Stimulated activated CD4-positive, alpha-beta T cell treated with anti-CD3 and anti-CD28 coated beads, Interleukin-1b, Interleukin-23, amount 100 ng/mL, for 48 hours (primary cell): ENCODE data around the gene CBX3.
"Not testable (repeated sequence)": the region's sequence is repeated elsewhere in the genome, so short reads cannot be mapped to it uniquely, and the experiment has no call there.

ENCODE experiments used
- DNase-seq: peaks from one replicate; pipeline ENCODE4 v3.0.0-alpha.2; 2020

Gene CBX3

DNA sequence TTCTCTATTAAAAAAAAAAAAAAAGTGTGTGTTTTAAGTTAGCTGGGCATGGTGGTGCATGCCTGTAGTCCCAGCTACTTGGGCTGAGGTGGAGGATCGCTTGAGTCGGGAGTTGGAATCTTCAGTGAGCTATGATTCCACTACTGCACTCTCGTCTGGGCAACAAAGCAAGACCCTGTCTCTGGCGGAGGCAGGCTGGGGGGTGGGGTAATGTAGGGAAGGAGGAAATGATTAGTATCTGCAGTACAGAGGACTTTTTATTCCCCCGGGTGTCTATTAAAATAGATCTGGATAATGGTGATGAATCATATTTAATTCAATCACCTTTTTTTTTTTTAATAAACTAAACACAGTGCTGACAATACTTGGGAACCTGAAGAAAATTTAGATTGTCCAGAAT is 6.5 kb downstream of the CBX3 start:
- no peak for DNase-seq

DNA sequence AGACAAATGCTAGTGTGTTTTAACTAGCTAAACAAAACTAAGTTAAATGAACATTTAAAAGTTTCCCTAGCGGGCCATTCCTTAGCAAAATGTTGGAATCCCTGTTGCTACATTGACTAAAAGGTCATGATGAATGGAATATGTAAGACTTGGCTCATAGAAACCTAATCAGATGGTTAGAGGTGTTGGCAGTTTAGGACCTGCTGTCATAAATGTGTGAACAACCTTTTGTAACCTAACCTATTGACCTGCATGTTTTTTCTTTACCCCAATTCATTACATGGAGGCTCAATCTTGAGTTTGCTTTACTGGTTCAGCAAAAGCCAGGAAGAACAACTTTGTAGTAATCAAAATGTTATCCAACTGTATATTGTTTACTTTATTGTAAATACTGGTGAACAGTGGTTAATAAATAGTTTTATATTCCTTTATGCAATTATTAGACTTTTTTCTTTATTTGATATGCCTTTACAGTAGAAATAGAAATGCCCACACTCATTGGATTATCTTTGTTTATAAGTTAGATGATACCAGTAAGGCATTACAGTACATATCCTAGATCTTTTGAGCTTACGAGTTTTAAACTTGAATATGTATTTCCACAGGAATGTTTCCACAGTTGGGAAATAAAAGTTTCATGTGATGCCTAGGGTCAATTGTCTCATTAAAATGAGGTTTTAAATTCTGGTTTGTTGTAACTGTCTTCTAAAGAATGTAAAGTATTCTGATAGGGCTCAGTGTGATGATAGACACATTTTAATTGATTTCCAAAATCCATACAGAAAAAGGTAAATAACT is 11.6 kb downstream of the CBX3 start:
- no peak for DNase-seq

DNA sequence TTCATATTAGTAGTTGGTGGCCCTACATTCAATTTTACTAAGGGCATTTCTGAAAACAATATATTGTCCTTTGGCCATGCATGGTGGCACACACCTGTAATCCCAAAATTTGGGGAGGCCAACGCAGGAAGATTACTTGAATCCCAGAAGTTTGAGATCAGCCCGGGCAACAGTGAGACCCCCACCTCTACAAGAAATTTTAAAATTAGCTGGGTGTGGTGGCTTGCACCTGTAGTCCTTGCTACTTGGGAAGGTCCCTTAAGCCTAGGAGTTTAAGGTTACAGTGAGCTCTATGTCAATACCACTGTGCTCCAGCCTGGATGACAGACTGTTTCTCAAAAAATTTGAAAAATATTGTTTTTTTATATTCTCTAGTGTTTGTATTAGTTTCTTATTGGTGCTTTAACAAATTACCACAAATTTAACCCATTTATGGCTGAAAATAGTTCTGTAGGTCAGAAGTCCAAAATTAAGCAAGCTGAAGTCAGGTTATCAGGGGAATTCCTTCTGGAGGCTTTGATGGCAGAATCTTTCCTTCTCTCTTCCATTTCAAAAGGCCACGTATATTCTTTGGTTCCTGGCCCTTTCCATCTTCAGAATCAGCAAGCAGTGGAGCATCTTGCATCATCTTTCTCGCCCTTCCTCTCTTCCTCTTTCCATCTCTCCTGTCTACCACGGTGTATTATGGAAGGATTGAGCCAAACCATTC is 12.4 kb downstream of the CBX3 start:
- no peak for DNase-seq

DNA sequence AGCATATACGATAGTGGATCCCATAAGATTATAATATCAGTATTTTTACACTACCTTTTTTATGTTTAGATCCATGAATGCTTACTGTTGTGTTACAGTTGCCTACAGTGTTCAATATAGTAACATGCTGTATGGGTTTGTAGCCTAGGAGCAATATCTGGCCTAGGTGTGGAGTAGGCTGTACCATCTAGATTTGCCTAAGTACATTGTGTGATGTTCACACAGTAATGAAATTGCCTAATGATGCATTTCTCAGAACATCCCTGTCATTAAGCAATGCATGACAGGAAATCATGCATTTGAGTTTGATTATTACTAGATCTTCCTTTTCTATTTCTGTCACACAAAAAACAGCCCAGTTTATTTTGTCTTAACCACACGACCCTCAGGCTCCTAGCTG is 14.5 kb downstream of the CBX3 start:
- DNase-seq: no peak

DNA sequence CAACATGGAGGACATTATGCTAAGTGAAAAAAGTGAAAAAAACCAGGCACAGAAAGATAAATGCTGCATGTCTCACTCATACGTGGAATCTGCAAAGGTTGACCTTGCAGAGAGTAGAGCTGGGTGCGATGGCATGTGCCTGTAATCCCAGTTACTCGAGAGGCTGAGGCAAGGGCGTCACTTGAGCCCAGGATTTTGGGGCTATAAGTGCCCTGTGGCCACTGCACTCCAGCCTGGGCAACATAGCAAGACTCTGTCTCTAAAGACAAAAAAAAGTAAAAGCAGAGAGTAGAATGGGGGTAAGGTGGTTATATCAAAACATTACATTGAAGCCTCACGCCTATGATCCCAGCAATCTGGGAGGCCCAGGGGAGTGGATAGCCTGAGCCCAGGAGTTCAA is 22.8 kb downstream of the CBX3 start:
- DNase-seq: no peak

DNA sequence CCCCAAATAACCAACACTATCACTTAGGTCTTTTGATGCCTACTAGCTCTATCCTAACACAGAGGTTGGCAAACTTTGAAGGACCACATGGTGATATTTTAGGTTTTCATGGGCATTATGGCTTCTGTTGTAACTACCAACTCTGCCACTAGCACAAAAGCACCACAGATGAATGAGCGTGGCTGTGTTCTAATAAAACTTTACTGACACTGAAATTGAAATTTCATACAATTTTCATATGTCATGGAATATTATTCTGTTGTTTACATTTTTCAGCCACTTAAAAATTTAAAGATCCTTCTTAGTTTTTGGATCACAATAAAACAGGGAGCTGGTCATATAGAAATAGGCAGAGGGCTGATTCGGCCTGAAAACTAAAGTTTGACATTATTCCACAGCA is 26.4 kb downstream of the CBX3 start:
- DNase-seq: no peak

DNA sequence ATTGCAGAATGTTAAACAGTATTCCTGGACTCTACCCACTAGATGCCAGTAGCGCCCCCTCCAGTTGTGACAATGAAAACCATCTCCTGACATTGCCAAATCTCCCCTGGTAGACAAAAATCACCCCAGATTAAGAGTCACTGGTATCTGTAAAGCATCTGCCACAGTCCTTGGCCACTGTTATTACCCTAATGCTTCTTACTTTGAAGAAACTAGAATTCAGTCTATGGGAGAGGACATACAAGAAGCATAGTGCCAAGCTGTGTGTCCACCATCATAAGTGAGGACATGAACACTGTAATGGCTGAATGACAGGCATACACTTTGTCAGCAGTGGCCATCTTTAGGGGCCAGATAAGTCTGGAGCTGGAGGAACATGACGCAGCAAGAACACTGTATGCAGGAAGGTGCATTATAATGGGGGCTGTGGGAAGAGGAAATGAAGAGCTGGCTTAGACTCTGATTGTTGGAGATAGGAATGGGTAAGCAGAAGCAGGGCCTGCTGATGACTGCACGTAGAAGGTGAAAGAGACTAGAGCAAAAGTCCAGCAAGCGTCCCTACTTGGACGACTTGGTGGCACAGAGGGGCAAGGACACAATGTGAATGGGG is 32.5 kb downstream of the CBX3 start:
- no peak for DNase-seq

DNA sequence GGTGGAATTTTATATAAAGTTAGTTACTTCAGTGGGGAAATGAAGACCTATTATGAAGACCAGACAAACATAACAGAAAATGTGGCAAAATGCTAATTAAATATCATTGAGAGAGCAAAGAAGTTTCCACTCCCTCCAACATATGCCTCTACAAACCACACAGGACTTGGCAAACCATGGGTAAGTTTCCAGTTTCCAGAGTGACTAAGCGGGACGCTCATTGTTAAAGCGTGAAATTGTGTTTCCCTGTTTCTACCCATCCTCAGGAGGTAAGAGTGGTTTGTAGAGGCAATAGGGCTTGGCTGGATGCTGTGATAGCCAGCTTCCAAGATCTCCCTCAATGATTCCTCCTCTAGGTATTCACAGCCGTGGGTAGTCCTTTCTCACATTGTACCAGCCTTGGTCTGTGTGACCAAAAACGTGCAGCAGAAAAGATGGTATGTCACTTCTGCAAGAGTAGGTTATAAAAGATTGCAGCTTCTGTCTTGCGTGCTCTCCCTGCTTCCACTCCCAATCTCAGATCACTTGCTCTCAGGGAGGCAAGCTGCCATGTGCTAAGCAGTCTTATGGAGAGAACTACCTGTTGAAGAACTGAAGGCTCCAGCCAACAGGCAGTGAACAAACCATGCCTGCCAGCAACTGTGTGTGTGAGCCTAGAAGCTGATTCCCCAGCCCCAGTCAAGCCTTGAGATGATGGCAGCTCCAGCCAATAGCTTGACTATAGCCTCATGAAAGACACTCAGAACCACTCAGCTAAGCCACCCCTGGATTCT is 35.7 kb downstream of the CBX3 start:
- DNase-seq: no peak

DNA sequence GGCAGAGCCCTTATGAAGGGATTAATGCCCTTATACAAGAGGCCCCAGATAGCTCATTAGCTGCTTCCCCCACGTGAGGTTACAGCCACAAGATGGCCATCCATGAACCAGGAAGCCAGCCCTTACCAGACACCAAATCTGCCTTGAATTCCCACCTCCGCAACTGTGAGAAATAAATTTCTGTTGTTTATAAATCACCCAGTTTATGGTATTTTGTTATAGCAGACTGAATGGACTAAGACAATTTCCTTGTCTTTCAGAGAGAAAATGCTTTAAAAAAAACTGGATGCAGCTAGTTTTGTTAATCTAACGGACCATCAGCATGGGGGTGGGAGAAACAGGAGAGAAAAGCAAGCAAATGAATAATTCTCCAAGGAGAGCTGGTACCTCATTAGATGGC is 36.5 kb downstream of the CBX3 start:
- DNase-seq: no peak

DNA sequence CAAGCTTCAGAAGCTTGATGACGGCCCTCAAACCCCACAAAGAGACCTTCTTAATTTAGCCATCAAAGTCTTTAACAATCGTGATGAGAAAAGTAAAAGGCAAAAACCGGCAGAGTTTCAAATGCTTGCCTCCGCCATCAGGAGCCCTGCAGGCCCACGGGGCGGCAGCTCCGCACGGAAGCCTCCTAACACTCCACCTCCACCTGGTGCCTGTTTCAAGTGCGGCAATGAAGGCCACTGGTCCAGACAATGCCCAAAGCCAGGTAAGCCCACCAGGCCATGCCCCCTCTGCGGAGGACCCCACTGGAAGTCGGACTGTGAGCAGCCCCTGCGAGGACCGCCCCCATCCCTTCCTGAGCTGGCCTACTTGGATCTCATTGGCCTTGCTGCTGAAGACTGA is 43.6 kb downstream of the CBX3 start:
- DNase-seq: no peak

DNA sequence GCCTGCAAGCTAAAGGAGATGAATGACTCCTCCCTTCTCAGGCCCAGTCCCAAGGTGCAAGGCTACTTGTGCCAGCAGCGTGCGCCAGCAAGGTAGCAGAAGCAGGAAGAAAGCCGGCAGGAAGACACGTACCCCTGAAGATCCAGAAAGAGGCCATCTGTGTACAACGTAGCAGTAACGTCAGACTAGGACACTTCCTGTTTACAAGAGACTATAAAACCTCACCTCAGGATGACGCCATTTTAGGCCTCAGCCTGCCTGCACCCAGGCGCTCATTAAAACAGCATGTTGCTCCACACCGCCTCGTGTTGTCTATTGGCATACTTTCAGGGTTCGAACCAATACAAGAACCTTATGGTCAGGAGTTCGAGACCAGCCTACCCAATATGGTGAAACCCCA is 48.7 kb downstream of the CBX3 start:
- DNase-seq: no peak

DNA sequence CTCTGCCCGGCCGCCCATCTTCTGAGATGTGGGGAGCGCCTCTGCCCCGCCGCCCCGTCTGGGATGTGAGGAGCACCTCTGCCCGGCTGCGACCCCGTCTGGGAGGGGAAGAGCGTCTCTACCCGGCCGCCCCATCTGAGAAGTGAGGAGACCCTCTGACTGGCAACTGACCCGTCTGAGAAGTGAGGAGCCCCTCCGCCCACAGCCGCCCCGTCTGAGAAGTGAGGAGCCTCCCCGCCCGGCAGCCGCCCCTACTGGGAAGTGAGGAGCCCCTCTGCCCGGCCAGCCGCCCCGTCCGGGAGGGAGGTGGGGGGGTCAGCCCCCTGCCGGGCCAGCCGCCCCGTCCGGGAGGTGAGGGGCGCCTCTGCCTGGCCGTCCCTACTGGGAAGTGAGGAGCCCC is 60.3 kb downstream of the CBX3 start:
- not testable (repeated sequence) for DNase-seq
